Measurements from ENCODE around the gene SPATA9.
"Not testable (repeated sequence)": the region's sequence is repeated elsewhere in the genome, so short reads cannot be mapped to it uniquely, and the experiment has no call there.

SPATA9 gene

DNA sequence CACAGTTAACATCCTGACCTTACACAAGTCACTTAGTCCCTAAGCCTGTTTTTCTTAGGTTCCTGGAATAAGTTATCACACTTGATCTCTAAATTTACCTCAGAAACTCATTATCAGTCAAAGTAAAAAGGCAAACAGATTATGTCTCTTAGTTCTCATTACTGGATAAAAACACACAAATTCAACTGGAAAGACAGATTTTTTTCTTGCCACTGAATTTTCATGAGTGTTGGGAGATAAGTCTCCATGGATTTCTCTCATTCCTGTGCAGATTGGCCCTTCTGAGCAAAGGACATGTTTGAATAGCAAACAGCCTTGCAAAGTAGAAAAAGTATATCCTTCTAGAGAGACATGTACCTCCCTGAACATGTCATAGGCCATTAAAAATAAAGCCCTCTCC is 10.2 kb downstream of the SPATA9 start:
- DNase-seq = no peak

DNA sequence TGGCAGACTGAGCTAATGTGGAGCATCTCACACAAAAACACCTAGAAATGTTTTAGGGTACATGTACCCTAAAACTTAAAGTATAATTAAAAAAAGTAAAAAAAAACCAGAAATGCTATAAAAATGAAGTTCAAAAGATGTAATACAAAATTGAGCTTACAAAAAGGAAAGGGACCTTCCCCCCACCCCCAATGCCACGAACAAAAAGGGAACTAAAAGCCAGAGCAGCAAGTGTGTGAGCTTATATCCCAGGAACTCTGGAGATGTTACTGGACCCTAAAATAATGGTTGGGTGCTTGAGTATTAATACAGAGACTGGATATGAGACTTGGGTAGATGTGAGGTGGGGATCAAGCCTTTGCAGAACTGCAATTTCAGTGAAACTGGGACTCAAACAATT is 11.0 kb downstream of the SPATA9 start:
- DNase-seq = no peak

GRCh38 chr5:95670568-95670967 is 12.2 kb downstream of the SPATA9 start:
- DNase-seq = no peak

- no peak for DNase-seq
Measured at GRCh38 chr5:95669985-95670384, 12.8 kb downstream of the SPATA9 start.

DNA sequence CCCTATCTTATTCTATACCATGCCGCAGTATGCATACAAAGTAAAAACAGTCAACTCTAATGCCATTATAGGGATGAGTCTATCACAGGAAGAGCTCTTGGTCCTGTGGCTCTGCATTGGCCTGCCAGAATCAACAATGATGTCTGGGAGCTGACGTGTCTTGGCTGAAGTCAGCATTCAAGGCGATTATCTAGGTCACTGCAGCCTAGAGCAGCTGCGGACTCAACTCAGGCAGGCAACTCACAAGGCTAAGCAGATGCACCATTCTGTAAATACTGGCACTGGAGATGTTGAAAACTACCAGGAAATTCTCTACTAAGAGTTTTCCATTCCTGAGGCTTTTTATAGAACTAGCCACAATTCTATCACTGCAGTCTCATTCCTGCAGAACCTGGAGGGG is 13.3 kb downstream of the SPATA9 start:
- DNase-seq = no peak

DNA sequence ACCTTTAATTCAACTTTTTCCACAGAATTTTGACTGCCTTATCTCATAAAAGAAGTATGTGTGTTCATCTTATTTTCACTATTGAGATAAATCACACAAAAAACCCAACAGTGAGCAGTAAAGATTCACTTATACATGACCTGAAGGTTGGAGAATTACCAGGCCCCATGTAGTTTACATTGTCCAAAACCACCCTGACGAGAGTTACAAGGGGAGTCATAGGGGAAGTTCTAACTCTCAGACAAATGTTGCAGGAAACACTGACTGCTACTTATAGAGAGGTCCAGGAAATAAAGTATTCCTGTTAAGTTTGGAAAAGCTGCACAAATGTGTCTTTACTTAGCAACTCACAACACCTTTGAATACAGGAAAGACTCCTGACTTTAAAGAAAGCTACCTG is 14.1 kb downstream of the SPATA9 start:
- DNase-seq = no peak

DNA sequence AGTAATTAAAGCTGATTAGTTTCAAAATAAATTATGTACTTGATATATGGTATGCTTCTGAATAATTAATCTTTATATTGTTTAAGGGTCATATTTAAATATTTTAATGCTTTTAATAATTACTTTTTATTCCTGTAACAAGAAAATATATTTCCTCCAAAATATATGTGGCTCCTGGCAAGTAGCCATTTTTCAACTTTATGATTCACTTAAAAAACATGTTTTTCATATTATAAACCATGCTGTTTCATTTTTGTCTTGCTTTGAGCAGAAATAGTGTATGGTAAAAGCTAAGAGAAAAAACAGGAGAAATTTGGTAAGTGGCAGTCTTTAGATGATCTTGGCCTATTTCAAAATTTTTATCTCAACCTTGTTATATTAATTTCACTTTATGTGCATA is 14.6 kb downstream of the SPATA9 start:
- DNase-seq = no peak

GRCh38 chr5:95667678-95668077 is 15.1 kb downstream of the SPATA9 start:
- DNase-seq = no peak

- no peak for DNase-seq
Measured at GRCh38 chr5:95667061-95667618, 15.7 kb downstream of the SPATA9 start.

DNA sequence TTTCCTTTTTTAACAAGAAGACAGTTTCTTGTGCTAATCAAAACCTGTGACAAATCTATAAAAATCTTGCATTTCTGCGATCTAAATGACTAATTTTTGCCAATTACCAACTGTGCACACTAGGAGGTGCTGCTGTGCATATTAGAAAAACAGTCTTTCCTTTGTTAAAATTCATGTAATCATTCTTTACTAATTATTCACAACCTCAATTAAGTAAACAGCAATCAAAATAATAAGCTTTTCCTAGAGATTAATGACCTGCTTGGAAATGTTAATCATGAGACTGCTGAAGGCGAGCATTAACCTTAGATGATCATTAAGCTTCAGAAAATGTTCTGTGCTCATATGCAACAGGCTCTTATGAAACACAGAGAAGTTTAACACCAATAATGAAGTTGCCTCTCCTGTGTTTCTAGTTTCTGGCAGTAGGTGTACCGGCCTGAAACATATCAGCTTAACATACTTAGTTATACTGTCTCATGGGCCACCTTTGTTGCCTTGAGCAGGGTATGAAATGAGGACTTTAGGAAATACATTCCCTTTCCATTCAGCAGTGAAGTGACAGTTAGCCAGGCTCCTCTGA is 18.5 kb downstream of the SPATA9 start:
- peak; percentile 19 for DNase-seq

DNA sequence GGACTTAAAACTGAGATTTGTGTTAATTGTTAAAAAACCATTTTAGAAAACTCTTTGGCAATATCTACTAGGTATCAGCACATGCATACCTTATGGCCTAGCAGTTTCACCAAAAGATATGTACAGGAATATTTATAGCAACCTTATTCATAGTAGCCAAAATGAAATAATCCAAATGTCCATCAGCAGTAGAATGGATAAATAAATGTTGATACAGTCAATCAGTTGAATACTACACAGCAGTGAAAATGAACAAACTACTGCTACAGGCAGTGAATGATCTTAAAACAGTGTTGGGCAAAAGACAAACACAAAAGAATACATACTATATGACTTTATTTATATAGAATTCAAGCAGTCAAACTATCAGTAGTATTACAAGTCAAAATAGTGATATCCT is 19.8 kb downstream of the SPATA9 start:
- no peak for DNase-seq

- no peak for DNase-seq
Measured at GRCh38 chr5:95660060-95660459, 22.7 kb downstream of the SPATA9 start.

DNA sequence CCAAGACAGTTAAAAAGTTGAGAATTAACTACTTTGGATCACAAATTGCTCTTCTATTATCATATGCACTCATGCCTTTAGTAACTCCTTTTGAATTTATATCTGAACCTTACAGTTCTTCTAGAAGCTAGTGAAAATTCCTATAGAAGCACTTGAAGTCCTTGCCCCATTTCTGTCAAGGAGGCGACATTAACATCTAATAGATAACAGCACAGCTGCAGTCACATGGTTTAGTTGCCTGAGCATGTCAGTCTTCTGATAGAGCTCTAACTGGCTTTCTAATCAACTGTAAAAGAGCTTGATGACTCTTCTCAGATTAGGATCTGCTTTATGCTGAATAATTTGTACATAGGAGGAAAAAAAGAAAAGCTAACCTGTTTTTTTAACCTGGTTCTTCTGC is 27.2 kb downstream of the SPATA9 start:
- DNase-seq = no peak

GRCh38 chr5:95654196-95654595 is 28.6 kb downstream of the SPATA9 start:
- DNase-seq = no peak

DNA sequence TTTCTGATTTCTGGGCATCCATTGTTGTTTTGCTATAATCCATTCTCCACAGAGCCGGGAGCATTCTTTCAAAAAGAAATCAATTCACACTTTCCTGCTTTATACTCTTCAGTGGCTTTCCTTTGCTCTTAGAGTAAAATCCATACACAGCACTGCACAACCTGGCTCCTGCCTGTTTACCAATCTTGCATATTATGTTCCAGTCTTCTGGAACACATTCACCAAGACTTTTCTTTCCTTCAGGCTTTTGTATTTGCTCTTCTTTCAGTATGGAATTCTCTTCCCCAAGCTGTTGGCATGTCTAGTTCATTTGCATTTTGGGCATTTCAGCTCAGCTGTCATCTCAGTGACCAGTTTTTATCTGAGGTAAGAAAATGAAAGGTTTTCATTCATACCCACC is 29.9 kb downstream of the SPATA9 start:
- DNase-seq = no peak

GRCh38 chr5:95649842-95650620 is 32.8 kb downstream of the SPATA9 start:
- no peak for DNase-seq

DNA sequence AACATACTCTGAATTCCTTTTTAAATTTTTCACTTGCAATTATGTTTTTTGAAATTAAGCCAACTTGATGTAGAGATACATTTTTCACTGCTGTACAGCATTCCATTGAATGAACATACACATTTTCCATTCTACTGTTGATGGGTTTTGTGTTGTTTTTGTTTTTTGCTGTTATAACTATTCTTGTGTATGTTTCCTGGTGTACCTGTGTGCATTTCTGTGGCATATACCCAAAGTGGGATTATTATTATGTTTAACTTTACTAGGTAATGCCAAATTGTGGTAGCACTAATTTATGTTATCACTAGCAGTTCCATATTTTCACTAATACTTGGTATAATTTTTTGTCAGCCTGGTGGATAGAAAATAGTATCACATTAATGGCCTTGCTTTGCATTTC is 33.5 kb downstream of the SPATA9 start:
- DNase-seq = no peak

DNA sequence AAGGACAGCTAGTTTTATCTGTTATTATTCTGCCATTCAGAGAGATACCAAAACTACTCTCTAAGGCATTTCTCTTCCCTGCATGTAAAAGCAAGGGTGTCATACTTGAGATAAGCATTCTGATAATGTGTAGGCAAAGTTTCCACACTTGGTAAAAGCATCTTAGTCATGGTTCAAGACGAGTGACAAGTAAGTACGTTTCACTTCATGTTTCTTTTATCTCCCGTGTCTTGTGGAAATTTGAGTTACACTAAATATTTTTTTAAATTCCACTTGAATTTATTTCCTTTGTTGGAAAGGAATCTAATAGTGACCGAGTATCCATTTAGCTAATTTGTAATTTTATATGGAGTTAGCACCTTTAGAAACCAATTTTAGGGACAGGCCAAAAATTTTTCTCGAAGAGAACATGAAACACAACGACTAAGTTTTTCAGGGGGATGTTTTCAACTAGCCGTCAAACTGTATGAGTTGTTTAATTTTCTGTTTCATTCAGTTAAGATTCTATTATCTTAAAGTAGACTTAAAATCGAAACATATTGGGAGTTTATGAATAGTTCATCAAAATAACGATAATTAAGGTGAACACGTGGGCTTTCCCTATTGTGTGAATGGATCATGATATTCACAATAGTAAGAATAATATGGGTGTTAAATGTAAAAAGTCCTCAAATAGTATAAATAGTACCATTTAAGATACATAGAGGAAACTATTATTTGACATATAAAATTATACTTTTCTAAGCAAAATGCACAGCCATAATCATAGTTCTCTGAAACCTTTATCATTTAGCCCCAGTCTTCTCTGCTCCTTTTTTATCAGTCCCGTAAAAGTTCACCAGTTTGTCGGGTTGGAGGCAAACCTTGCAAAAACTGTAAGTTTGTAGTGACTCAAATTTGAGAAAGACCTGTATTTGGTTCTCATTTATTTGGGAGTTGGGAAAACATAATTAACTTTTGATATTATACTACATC is 34.6 kb downstream of the SPATA9 start:
- no peak for DNase-seq

DNA sequence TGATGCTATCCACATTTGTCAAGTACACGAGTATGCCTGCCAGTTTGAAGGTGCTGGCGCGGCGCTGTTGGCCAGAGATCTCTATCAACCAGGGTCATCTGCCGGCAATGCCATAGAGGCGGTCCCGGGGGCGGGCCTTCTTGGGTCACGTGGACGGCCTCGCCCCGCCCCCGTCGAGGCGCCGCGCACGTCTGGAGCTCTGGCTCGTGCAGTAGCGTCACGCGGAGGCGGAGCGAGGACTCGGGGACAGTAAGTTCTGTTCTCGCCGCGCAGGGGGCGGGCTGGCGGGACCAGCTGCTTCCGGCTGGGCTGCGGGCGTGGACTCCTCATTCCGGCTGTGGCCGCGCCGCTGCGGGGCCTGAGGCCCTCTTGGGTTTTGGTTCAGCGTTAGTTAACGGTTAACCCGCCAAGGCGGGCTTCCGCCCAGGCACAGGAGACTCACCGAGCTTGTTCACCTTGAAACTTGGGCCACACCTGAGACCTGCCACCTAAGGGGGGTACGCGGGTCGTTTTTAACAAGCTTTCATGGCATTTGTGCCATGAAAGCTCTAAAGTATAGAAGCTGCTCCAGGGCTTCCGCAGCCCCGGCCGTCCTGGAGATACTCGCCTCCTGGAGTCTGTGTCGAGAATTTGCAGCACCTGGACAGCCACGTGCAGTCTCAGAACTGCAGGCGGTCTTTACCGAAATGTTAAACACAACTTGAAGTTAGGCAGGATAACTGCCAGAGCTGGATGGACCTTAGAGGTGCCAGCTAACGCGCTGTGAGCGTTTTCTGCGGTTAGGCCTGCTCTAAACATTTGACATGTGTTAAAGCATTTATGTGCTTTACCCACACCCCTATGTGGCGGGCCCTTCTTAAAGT is 36.0 kb downstream of the SPATA9 start, which contains the start of gene RFESD:
RFESD (plus strand) TSS at position 209 of the 863 bp plus-strand sequence. CDS start 5,495 bp downstream, outside the sequence.
- DNase-seq = peak; percentile 93

DNA sequence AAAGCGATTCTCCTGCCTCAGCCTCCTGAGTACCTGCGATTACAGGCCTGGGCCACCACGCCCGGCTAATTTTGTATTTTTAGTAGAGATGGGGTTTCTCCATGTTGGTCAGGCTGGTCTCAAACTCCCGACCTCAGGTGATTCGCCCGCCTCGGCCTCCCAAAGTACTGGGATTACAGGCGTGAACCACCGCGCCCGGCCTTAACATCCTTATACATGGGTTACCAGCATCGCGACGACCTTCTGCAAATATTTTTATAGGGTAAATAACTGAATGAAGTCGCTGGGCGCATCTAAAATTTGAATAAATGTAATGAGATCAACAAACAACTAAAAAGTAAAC is 36.6 kb downstream of the SPATA9 start:
- not testable (repeated sequence) for DNase-seq

DNA sequence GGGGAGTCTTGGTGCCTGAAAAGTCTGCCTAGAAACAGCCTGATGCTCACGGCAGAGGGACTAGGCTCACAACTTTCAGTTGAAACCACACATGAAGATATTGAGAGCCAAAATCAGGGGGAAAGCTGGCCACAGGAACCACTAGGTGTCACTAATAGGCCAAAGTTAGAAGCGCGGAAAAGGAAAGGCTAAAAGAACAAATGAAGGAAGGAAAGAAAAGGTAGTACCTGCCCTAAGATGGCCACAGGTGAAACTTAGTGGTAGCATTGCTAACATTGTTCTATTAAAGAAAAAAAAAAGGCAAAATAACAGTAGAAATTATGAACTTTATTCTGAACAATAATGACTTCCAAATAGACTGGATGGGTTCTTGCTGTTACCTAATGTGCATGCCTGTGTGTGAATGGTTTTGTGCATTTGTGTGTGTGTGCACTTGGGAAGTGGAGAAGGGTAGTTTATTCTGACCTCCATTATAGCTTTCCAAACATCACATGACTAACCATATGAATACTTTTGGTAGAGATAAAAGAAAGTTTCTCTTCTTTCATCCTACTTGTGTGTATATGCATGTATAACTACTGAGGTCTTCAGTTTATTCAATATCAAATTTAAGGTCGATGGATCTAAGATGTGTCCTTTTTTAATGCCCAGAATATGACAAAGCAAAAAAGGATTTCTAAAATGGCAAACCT is 38.3 kb downstream of the SPATA9 start:
- peak; percentile 10 for DNase-seq

DNA sequence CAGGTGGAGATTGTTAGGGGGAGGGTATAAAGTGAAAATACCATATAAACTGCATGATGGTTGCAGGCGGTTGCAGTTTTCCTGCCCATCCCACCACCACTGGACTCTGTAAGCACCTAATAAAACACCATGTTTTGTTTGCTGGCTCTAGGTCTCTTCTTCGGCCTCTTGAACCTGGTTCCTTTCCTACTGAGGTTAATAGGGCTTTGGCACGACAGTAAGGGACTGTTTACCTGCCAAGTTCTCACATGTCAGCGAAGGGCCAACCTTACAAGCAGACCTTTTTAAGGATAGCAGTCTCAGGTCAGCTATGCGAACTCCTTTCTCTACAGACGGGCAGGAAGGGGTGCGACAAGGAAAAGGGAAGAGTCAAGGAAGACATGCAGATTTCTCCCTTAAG is 39.6 kb downstream of the SPATA9 start:
- DNase-seq = no peak

Measured in NCI-H1436 (cell line).